HepG2 (cell line): ENCODE data around the gene UBXN1. TPM values are rescaled to one million over a fixed set of nuclear protein-coding genes. Genes with fewer than 3 reads are reported as not detected.

Source experiments
- E2F2 ChIP-seq: sonication (generic); formaldehyde crosslinking; IDR thresholded peaks from 2 replicates; pipeline ENCODE4 v1.4.0; 2020; ENCODE audit warnings: missing genetic modification reagents, borderline replicate concordance
- FOSL1 ChIP-seq: sonication (generic); formaldehyde crosslinking; IDR thresholded peaks from 2 replicates; pipeline ENCODE4 v1.9.0; 2021; ENCODE audit warnings: missing genetic modification reagents, borderline replicate concordance
- HNRNPK ChIP-seq: fragments of 200-400 bp; formaldehyde crosslinking; IDR thresholded peaks from 2 replicates; pipeline ENCODE4 v1.6.1; 2018; ENCODE audit warnings: low read length, low read depth, moderate library complexity, mild to moderate bottlenecking; ENCODE audit not compliant: poor library complexity, severe bottlenecking
- KLF13 ChIP-seq: sonication (generic); formaldehyde crosslinking; IDR thresholded peaks from 2 replicates; pipeline ENCODE4 v1.4.0; 2020; ENCODE audit warnings: mild to moderate bottlenecking, missing genetic modification reagents
- NCOA2 ChIP-seq: sonication (generic); formaldehyde crosslinking; IDR thresholded peaks from 2 replicates; pipeline ENCODE4 v1.8.0; 2022; ENCODE audit warnings: inconsistent platforms
- POLR2G ChIP-seq: fragments of 200-400 bp; formaldehyde crosslinking; IDR thresholded peaks from 2 replicates; pipeline ENCODE4 v1.6.1; 2018; ENCODE audit warnings: mild to moderate bottlenecking, low read depth, low read length, moderate library complexity
- SP4 ChIP-seq: sonication (generic); formaldehyde crosslinking; IDR thresholded peaks from 2 replicates; pipeline ENCODE4 v1.8.1; 2023; ENCODE audit warnings: mild to moderate bottlenecking, missing genetic modification reagents
- TOE1 ChIP-seq: sonication (generic); formaldehyde crosslinking; IDR thresholded peaks from 2 replicates; pipeline ENCODE4 v1.4.0; 2020; ENCODE audit warnings: mild to moderate bottlenecking, missing genetic modification reagents
- ZNF34 ChIP-seq: sonication (generic); formaldehyde crosslinking; IDR thresholded peaks from 2 replicates; pipeline ENCODE4 v1.4.0; 2020; ENCODE audit warnings: mild to moderate bottlenecking, missing genetic modification reagents, borderline replicate concordance
- ZNF468 ChIP-seq: sonication (generic); formaldehyde crosslinking; IDR thresholded peaks from 2 replicates; pipeline ENCODE4 v1.8.0; 2022; ENCODE audit warnings: mild to moderate bottlenecking, moderate library complexity, missing genetic modification reagents
- ZNF652 ChIP-seq: IDR thresholded peaks from 2 replicates; pipeline ENCODE4 v1.6.1; 2016; ENCODE audit warnings: low read depth, borderline replicate concordance
- polyA plus RNA-seq, 8 experiments: library from polyadenylated mRNA; depleted of rRNA in 3 of 8; stranded (reverse) in 7 of 8; unstranded in 1 of 8; fragments of >200 nt; fragmentation: Illumina TruSeq in 4 of 8; extraction: Trizol in 4 of 8; gene quantifications; 2 replicates each; pipeline versions ENCODE4 v1.2.1 to v1.2.3, GENCODE V29; 2011 to 2016; ENCODE audit warnings: low read depth in 4 of 8, missing spikeins in 1 of 8, mixed read lengths in 1 of 8; ENCODE audit not compliant: insufficient read depth in 1 of 8
- total RNA-seq, 5 experiments: library from RNA; depleted of rRNA; stranded (reverse); fragments of >200 nt; fragmentation: Illumina TruSeq; extraction: Trizol; gene quantifications; 2 replicates each; pipeline ENCODE4 v1.2.3, GENCODE V29; 2016; ENCODE audit warnings: low read depth in 1 of 5
- TF ChIP-seq, protein P1 (sequence below): sonication (generic); formaldehyde crosslinking; IDR thresholded peaks from 2 replicates; pipeline ENCODE4 v1.5.1; 2020; ENCODE audit warnings: mild to moderate bottlenecking, missing genetic modification reagents, moderate library complexity
- TF ChIP-seq, protein P2 (sequence below): sonication (generic); formaldehyde crosslinking; IDR thresholded peaks from 2 replicates; pipeline ENCODE4 v1.9.0; 2021; ENCODE audit warnings: mild to moderate bottlenecking, missing genetic modification reagents
- TF ChIP-seq, protein P3 (sequence below): IDR thresholded peaks from 2 replicates; pipeline ENCODE4 v1.6.1; 2016; ENCODE audit warnings: missing compliant biosample characterization, missing genetic modification reagents, borderline replicate concordance
- TF ChIP-seq, protein P4 (sequence below): sonication (generic); formaldehyde crosslinking; IDR thresholded peaks from 2 replicates; pipeline ENCODE4 v1.8.1; 2023; ENCODE audit warnings: mild to moderate bottlenecking, missing genetic modification reagents

UBXN1 gene
- total and polyA plus RNA-seq, 2 of the 13 experiments (the other 11 are each of a cell fraction or from before 2014, with no cell fraction given): 47.5 to 52.4 TPM

DNA sequence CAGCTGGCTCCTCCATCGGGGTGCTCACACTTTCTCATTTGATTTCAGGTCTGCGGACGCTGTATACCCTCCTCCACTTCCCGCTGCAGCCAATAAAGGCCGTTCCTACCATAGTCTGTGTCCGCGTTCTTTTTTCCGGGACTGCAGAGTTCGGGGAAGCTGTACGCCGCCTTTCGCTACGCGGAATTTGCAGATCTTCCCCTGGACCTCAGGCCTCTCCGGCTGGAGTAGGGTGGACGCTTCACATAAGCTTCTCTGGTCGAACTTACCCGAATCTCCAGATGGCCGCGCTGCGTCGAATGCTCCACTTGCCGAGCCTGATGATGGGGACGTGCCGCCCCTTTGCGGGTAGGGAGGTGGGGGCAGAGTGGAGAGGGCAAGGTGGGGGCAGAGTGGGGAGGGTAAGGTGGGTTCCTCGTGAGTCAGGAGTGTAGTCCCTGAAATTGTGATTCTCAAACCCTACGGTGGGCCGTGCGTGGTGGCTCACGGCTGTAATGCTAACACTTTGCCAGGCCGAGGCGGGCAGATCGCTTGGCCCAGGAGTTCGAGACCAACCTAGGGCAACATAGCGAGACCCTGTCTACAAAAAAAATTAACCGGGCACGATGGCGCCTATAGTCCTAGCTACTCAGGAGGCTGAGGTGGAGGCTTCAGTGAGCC is 13.1 kb downstream of the UBXN1 start (continued):
- TF ChIP-seq ZNF34 (CRISPR knock-in tag): 0 out of 2 replicates have a peak, but pooled peaks have one; percentile 80
- TF ChIP-seq NCOA2: no peak
- no peak for TF ChIP-seq TOE1
- TF ChIP-seq E2F2: no peak
- no peak for TF ChIP-seq POLR2G
- no peak for TF ChIP-seq FOSL1 (CRISPR knock-in tag)
- TF ChIP-seq, protein P1, sequence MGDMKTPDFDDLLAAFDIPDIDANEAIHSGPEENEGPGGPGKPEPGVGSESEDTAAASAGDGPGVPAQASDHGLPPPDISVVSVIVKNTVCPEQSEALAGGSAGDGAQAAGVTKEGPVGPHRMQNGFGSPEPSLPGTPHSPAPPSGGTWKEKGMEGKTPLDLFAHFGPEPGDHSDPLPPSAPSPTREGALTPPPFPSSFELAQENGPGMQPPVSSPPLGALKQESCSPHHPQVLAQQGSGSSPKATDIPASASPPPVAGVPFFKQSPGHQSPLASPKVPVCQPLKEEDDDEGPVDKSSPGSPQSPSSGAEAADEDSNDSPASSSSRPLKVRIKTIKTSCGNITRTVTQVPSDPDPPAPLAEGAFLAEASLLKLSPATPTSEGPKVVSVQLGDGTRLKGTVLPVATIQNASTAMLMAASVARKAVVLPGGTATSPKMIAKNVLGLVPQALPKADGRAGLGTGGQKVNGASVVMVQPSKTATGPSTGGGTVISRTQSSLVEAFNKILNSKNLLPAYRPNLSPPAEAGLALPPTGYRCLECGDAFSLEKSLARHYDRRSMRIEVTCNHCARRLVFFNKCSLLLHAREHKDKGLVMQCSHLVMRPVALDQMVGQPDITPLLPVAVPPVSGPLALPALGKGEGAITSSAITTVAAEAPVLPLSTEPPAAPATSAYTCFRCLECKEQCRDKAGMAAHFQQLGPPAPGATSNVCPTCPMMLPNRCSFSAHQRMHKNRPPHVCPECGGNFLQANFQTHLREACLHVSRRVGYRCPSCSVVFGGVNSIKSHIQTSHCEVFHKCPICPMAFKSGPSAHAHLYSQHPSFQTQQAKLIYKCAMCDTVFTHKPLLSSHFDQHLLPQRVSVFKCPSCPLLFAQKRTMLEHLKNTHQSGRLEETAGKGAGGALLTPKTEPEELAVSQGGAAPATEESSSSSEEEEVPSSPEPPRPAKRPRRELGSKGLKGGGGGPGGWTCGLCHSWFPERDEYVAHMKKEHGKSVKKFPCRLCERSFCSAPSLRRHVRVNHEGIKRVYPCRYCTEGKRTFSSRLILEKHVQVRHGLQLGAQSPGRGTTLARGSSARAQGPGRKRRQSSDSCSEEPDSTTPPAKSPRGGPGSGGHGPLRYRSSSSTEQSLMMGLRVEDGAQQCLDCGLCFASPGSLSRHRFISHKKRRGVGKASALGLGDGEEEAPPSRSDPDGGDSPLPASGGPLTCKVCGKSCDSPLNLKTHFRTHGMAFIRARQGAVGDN (CRISPR knock-in tag): peak; percentile 58
- no peak for TF ChIP-seq HNRNPK
- TF ChIP-seq ZNF468 (CRISPR knock-in tag): no peak
- TF ChIP-seq, protein P2, sequence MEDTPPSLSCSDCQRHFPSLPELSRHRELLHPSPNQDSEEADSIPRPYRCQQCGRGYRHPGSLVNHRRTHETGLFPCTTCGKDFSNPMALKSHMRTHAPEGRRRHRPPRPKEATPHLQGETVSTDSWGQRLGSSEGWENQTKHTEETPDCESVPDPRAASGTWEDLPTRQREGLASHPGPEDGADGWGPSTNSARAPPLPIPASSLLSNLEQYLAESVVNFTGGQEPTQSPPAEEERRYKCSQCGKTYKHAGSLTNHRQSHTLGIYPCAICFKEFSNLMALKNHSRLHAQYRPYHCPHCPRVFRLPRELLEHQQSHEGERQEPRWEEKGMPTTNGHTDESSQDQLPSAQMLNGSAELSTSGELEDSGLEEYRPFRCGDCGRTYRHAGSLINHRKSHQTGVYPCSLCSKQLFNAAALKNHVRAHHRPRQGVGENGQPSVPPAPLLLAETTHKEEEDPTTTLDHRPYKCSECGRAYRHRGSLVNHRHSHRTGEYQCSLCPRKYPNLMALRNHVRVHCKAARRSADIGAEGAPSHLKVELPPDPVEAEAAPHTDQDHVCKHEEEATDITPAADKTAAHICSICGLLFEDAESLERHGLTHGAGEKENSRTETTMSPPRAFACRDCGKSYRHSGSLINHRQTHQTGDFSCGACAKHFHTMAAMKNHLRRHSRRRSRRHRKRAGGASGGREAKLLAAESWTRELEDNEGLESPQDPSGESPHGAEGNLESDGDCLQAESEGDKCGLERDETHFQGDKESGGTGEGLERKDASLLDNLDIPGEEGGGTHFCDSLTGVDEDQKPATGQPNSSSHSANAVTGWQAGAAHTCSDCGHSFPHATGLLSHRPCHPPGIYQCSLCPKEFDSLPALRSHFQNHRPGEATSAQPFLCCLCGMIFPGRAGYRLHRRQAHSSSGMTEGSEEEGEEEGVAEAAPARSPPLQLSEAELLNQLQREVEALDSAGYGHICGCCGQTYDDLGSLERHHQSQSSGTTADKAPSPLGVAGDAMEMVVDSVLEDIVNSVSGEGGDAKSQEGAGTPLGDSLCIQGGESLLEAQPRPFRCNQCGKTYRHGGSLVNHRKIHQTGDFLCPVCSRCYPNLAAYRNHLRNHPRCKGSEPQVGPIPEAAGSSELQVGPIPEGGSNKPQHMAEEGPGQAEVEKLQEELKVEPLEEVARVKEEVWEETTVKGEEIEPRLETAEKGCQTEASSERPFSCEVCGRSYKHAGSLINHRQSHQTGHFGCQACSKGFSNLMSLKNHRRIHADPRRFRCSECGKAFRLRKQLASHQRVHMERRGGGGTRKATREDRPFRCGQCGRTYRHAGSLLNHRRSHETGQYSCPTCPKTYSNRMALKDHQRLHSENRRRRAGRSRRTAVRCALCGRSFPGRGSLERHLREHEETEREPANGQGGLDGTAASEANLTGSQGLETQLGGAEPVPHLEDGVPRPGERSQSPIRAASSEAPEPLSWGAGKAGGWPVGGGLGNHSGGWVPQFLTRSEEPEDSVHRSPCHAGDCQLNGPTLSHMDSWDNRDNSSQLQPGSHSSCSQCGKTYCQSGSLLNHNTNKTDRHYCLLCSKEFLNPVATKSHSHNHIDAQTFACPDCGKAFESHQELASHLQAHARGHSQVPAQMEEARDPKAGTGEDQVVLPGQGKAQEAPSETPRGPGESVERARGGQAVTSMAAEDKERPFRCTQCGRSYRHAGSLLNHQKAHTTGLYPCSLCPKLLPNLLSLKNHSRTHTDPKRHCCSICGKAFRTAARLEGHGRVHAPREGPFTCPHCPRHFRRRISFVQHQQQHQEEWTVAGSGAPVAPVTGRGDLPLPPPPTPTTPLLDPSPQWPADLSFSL (CRISPR knock-in tag): peak; percentile 22; the same call in 1 of the 2 replicates
- no peak for TF ChIP-seq ZNF652 (CRISPR knock-in tag)
- TF ChIP-seq, protein P3, sequence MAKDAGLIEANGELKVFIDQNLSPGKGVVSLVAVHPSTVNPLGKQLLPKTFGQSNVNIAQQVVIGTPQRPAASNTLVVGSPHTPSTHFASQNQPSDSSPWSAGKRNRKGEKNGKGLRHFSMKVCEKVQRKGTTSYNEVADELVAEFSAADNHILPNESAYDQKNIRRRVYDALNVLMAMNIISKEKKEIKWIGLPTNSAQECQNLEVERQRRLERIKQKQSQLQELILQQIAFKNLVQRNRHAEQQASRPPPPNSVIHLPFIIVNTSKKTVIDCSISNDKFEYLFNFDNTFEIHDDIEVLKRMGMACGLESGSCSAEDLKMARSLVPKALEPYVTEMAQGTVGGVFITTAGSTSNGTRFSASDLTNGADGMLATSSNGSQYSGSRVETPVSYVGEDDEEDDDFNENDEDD: no peak
- TF ChIP-seq KLF13 (CRISPR knock-in tag): no peak
- TF ChIP-seq, protein P4, sequence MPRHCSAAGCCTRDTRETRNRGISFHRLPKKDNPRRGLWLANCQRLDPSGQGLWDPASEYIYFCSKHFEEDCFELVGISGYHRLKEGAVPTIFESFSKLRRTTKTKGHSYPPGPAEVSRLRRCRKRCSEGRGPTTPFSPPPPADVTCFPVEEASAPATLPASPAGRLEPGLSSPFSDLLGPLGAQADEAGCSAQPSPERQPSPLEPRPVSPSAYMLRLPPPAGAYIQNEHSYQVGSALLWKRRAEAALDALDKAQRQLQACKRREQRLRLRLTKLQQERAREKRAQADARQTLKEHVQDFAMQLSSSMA (CRISPR knock-in tag): no peak
- no peak for TF ChIP-seq SP4 (CRISPR knock-in tag)
